Subcutaneous abdominal adipose tissue (tissue), 5 donors: ENCODE measurements around the gene APC2.
A peak's percentile ranks its signal among the peaks of the same experiment; 100 is the strongest.
"Not testable (repeated sequence)": the region's sequence is repeated elsewhere in the genome, so short reads cannot be mapped to it uniquely, and the experiment has no call there.

Source experiments
- H3K27ac ChIP-seq: one replicate; pipeline ENCODE4 v1.7.0; 2013; ENCODE audit warnings: low read depth, mild to moderate bottlenecking, inconsistent platforms, low read length, moderate library complexity
- H3K27me3 ChIP-seq, 5 donors: one replicate each; pipeline ENCODE4 v1.7.0; 2013; ENCODE audit warnings: low read length in 5 of 5, inconsistent platforms in 1 of 5; ENCODE audit not compliant: control insufficient read depth in 5 of 5, insufficient read depth in 4 of 5
- H3K36me3 ChIP-seq, 5 donors: one replicate each; pipeline ENCODE4 v1.7.0; 2013; ENCODE audit warnings: low read length in 5 of 5; ENCODE audit not compliant: control insufficient read depth in 5 of 5, insufficient read depth in 5 of 5
- H3K4me1 ChIP-seq, 5 donors: one replicate each; pipeline ENCODE4 v1.7.0; 2013; ENCODE audit warnings: low read length in 5 of 5, mild to moderate bottlenecking in 3 of 5, moderate library complexity in 1 of 5; ENCODE audit not compliant: control insufficient read depth in 5 of 5, insufficient read depth in 5 of 5
- H3K4me3 ChIP-seq, 5 donors: one replicate each; pipeline ENCODE4 v1.7.0; 2013; ENCODE audit warnings: low read length in 5 of 5, low read depth in 1 of 5
- H3K9ac ChIP-seq, 5 donors: one replicate each; pipeline ENCODE4 v1.7.0; 2013; ENCODE audit warnings: low read length in 5 of 5, mild to moderate bottlenecking in 4 of 5, moderate library complexity in 3 of 5
- H3K9me3 ChIP-seq, 5 donors: one replicate each; pipeline ENCODE4 v1.7.0; 2013; ENCODE audit warnings: low read length in 5 of 5; ENCODE audit not compliant: control insufficient read depth in 5 of 5
- donor health status: healthy.
- donor health status: healthy.
- donor health status: healthy.
- donor health status: healthy.
- donor health status: healthy.

The APC2 gene

DNA sequence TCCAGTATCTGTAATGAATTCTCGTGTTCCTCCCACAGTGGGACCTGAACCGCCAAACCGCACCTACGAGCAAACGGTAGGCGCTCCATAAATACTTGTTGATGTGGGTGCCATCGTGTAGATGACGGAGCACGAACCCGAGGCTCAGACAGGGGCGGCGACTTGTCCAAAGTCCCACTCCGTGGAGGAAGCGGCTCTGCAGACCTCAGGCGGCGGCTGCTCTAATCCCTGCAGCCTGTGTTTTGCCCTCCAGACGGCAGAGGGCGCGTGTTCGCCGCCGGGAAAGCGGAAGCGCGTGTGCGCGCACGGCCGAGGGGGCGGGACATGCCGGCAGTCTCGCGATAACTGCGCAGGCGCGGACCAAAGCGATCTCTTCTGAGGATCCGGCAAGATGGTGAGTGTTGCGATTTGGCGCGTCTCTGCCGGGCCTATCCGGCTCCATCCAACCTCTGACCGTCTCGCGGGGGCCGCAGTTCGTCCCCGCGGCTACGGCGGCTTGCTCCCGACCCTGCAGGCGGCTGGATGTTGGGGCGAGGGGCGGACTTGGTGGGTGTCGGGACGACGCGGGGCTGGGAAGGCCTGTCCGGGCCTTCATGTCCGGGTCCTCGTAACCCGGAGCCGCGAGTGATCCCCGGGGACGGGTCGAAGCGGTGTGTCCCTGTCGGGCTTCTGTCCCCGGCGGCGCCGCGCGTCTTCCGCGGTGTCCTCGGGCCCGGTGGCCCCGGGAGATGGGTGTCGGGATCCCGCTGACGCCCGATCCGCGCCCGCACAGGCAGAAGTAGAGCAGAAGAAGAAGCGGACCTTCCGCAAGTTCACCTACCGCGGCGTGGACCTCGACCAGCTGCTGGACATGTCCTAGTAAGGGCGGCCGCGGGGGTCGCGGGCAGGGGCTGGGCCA, 11.6 kb upstream of the APC2 start, which contains the start of gene RPS15:
Gene RPS15 (plus strand): TSS at position 362 of the 898 bp plus-strand sequence. CDS start 30 bp downstream, at position 392.
- Histone ChIP-seq H3K36me3 (peaks cover 0 to 58% (median 50%) of the 10 kb centered on the region in 5 donors), H3K27me3 (no peaks in the 10 kb centered on the region), H3K9ac (peak within 1 kb of the TSS; percentile 77 to 96 (median 91)), H3K9me3 (no peaks in the 10 kb centered on the region), H3K4me1 (peaks cover 4 to 30% (median 21%) of the 10 kb centered on the region in 5 donors), H3K27ac (peak within 1 kb of the TSS; percentile 65), H3K4me3 (peak within 1 kb of the TSS; percentile 80 to 97 (median 93))

DNA sequence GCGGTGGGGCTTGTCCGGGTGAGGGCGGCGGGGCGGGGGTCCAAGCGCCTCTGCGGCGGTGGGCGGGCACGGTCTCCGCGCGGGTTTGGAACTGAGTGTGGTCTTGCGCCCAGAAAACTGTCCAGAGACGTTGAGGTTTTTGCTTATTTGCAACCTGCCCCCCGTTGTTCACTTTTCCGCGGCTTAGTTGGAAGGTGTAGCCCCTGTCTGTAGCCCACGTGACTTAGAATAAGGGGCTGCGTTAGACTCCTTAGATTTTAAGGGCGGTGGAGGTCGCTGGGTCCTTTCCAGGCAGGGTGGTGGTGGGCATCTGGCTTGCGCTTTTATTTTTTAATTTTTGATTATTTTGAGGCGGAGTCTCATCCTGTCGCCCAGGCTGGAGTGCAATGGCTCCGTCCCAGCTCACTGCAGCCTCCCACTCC, 11.0 kb upstream of the APC2 start:
- Histone ChIP-seq H3K27ac (peak overlapping the region; percentile 65), H3K4me3 (peak overlapping the region; percentile 80 to 97 (median 93)), H3K27me3 (no peaks in the 10 kb centered on the region), H3K9me3 (no peaks in the 10 kb centered on the region), H3K4me1 (peaks cover 4 to 30% (median 21%) of the 10 kb centered on the region in 5 donors), H3K9ac (peak overlapping the region; percentile 77 to 96 (median 91)), H3K36me3 (peaks cover 0 to 52% (median 43%) of the 10 kb centered on the region in 5 donors)

DNA sequence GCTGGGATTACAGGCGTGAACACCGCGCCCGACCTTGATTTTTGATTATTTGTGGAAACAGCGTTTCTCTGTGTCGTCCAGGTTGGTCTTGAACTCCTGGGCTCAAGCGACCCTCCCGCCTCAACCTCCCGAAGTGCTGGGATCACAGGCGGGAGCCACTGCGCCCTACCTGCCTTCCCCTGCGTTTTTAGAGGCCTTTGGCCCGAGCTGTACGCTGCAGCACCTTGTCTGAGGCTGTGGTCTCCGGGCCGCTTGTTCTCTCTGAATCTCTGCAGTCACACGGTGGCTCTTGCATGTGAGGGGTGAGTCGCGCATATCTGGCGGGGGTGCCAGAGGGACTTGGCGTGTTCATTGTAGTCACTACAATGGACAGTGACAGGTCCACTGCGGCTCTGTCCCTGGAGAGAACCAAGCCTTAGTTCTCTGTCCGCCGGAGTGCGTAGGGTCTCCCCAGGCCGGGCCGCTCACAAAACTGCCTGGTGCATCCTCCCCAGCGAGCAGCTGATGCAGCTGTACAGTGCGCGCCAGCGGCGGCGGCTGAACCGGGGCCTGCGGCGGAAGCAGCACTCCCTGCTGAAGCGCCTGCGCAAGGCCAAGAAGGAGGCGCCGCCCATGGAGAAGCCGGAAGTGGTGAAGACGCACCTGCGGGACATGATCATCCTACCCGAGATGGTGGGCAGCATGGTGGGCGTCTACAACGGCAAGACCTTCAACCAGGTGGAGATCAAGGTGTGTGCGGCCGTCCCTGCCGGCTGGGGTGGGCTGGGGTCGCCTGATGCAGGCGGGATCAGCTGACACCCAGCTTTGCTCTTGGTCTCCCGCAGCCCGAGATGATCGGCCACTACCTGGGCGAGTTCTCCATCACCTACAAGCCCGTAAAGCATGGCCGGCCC, 10.2 kb upstream of the APC2 start:
- not testable (repeated sequence) for H3K27me3 ChIP-seq, H3K27ac ChIP-seq, H3K9me3 ChIP-seq
- H3K9ac ChIP-seq = peak overlapping the region; percentile 77 to 96 (median 91)
- peak overlapping the region; percentile 80 to 97 (median 93) for H3K4me3 ChIP-seq
- H3K36me3 ChIP-seq = peaks cover 0 to 43% (median 35%) of the 10 kb centered on the region in 5 donors
- H3K4me1 ChIP-seq = peaks cover 4 to 33% (median 23%) of the 10 kb centered on the region in 5 donors

DNA sequence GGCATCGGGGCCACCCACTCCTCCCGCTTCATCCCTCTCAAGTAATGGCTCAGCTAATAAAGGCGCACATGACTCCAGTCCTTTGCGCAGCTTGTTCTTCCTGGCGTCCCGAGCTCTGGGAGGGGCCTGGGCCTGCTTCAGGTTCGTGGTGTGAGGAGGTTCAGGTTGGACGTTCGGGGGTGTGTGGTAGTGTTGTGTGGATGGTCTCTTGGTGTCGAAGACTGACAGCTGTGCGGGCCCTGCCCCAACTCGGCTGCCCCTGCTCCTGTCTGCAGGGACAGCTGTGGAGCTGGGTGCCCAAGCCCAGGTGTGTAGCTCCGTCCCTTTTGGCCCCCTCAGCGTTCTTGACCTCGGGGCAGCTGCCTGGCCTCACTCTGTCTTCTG, 9.5 kb upstream of the APC2 start:
- peaks cover 0 to 2% (median 0%) of the 10 kb centered on the region in 5 donors for H3K27me3 ChIP-seq
- peaks cover 4 to 39% (median 28%) of the 10 kb centered on the region in 5 donors for H3K4me1 ChIP-seq
- peaks cover 0 to 40% (median 34%) of the 10 kb centered on the region in 5 donors for H3K36me3 ChIP-seq
- H3K9ac ChIP-seq = peak overlapping the region in 1 of 5 donors; percentile 56
- H3K4me3 ChIP-seq = no peak overlapping the region
- H3K27ac ChIP-seq = no peak overlapping the region
- no peaks in the 10 kb centered on the region for H3K9me3 ChIP-seq

DNA sequence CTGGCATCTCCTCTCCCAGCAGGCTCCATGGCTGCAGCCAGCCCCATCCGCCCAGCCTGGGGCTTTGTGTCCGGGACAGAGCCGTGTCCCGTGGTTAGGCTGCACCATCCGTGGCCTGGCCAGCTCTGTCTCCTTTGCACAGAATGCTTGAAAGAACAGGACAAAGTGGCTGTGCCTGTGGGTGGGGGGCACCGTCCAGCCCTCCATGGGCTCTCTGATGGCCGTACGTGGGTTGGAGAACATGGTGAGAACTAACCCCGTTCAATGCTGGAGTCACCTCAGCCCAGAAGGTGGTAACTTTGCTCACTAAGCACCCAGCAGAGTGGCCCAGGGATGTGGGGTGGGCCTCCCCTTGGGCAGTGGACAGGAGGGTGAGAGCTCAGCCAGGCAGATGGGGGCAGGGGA, 8.9 kb upstream of the APC2 start:
- Histone ChIP-seq H3K9ac (peak overlapping the region in 1 of 5 donors; percentile 56), H3K27ac (no peak overlapping the region), H3K9me3 (no peaks in the 10 kb centered on the region), H3K4me3 (no peak overlapping the region), H3K27me3 (peaks cover 0 to 5% (median 0%) of the 10 kb centered on the region in 5 donors), H3K36me3 (peaks cover 0 to 36% (median 34%) of the 10 kb centered on the region in 5 donors), H3K4me1 (peaks cover 4 to 42% (median 30%) of the 10 kb centered on the region in 5 donors)

DNA sequence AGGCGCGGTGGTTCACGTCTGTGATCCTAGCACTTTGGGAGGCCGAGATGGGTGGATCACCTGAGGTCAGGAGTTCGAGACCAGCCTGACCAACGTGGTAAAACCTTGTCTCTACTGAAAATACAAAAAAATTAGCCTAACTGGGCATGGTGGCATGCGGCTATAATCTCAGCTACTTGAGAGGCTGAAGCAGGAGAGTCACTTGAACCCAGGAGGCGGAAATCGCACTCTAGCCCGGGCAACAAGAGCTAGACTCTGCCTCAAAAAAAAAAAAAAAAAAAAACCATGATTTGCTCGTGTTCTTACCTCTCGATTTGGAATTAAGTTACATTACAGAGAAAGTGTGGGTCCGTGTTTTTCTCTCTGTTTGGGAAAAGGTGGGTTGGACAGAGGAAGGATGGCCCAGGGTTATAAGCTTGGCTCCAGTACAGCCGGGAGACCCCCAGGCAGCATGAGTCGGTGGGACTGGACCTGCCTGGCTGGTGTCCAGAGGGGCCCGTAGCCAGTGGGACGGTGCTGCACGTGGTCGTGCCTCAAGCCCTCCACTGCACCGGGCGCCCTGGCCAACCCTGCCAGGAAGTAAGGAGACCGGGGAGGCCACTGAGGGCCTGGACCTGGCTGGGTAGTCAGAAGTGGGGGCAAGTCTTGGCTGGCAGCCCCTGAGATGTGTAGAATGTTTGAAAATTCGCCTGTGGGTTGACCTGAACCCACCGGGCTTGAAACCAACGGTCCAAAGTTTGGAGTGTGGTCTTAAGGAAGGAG, 8.1 kb upstream of the APC2 start:
- Histone ChIP-seq H3K9ac (no peak overlapping the region), H3K27me3 (peaks cover under 1 to 12% (median 6%) of the 10 kb centered on the region in 5 donors), H3K4me3 (no peak overlapping the region), H3K4me1 (peaks cover 4 to 50% (median 34%) of the 10 kb centered on the region in 5 donors), H3K27ac (no peak overlapping the region), H3K9me3 (no peaks in the 10 kb centered on the region), H3K36me3 (peaks cover 0 to 36% (median 34%) of the 10 kb centered on the region in 5 donors)

DNA sequence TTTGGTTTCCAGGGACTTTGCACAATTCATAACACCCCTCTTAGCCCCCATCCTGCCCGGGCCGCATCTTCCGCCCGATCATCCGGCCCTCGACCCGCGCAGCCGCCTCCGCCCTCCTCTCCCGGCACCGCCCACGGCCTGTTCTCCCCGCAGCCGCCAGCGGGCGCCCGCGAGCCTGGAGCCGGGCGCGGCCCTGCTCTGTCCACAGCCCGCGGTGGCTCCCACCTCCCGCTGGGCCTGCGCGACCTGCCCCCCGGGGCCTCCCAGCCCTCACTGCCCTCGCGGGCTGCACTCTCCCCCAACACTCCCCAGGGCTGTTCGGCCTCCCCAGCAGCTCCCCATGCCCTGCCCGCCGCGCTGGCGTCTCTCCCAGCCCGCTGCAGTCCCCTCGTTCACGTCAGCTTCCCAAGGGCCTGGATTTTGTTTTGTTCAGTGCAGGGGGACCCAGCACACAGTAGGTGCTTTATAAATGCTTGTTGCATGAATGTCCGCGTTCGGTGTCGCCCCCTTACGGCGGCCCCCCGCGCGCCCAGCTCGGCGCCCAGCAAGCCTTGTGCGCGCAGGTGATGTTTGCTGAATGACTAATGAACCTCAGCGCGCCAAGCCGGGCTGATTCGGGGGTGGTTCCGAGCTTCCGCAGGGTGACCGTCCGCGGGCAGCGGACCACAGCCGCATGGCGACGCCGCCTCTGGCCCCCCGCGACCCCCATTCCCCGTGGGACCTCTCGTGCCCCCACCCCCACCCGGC, 4.6 kb upstream of the APC2 start:
- peaks cover 0 to 27% (median 26%) of the 10 kb centered on the region in 5 donors for H3K36me3 ChIP-seq
- H3K27me3 ChIP-seq = peaks cover 29 to 42% (median 34%) of the 10 kb centered on the region in 5 donors
- no peak overlapping the region for H3K27ac ChIP-seq
- peak overlapping the region in 4 of 5 donors; percentile 27 to 61 (median 39) for H3K4me3 ChIP-seq
- no peaks in the 10 kb centered on the region for H3K9me3 ChIP-seq
- H3K9ac ChIP-seq = peak overlapping the region in 2 of 5 donors; percentile 37 to 45
- peaks cover 0 to 31% (median 18%) of the 10 kb centered on the region in 5 donors for H3K4me1 ChIP-seq

DNA sequence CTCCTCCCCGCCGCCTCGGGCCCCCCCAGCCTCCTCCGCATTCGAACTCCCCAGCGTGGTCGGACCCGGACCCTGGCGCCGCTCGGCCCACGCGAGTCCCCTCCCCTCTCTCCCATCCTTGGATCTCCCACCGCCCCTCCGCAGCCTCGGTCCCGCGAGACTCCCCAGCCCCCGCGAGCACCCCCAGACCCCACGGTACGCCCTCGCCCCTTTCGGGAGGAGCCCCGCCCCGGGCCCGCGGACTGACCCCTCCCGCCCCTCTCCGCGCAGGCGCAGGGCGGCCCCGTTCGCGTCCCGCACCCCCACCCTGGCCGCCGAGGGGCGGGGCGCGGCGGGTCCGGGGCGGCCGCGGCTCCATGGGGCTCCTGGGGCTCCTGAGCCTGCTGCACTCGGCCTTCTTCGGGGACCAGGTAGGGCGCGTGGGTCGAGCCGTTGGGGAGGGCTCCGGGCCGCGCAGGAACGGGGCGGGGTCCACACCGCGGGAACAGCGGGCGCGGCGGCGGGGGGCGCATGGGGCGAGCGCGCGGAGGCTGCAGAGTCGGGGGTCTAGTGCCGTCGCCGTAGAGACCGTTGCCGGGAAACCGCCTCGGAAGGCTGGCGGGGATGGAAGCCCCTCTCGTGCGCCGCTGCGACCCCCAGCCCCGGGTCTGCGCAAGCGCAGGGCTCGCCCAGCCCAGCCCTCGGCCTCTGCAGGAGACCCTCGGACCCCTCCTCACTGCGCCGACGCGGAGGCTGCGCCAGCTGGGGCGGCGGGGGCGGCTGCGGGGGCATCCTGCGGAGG, 3.8 kb upstream of the APC2 start:
- Histone ChIP-seq H3K27ac (no peak overlapping the region), H3K9ac (no peak overlapping the region), H3K9me3 (no peaks in the 10 kb centered on the region), H3K27me3 (peaks cover 37 to 50% (median 42%) of the 10 kb centered on the region in 5 donors), H3K4me1 (peaks cover 0 to 23% (median 18%) of the 10 kb centered on the region in 5 donors), H3K36me3 (peaks cover 0 to 19% (median 18%) of the 10 kb centered on the region in 5 donors), H3K4me3 (no peak overlapping the region)
